8988T (cell line): Measurements from ENCODE around the gene MICU1.
"Not testable (repeated sequence)": the region's sequence is repeated elsewhere in the genome, so short reads cannot be mapped to it uniquely, and the experiment has no call there.

Experiments
- DNase-seq: peaks from one replicate; pipeline ENCODE4 v3.0.0; 2011

Gene MICU1

DNA sequence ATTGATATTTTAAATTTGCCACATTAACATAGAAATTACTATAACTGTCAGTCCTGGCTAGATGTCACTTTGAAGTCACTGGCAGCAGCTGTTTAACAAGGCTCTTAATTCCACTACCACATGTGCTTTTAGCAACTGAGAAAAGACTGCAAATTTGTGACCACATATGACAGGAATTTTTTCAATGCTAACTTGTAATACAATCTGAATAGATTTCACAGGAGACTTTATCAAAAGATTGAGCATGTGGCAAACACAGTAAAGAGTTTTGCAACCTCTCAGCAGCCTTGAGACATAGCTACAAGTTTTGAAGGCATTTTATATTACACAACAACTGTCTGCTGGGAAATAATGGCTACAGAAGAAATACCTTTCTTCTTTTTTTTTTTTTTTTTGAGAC lies 73.0 kb downstream of the MICU1 start:
- DNase-seq, result no peak

DNA sequence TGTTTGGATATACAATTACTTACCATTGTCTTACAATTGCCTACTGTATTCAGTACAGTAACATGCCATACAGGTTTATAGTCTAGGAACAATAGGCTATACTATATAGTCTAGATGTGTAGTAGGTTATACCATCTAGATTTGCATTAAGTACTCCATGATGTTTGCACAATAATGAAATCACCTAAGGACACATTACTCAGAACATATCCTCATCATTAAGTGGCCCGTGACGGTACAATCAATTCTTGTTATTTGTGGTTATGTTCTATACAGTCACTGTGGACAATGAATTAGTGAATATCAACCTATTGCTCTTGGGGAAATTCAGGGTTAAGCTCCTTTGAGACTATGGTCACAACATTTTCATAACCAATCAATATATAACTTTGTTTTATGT lies 75.6 kb downstream of the MICU1 start:
- no peak for DNase-seq

DNA sequence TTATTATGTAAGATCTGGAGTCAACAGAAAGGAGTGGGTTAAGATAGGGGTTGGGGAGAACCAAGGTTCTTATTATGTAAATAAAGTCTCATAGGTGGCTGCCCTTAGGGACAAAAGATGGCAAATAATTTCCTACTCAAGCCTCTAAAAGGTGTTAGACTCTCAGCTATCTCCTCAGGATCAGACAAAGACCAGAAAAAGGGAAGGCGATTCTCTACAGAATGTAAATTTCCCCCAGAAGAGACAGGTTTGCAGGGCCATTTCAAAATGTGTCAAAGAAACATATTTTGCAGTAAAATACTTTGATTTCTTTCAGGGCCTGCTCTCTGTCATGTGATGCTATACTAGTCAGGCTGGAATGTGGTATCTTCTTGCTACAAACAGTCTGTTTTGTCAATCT lies 80.3 kb downstream of the MICU1 start:
- no peak for DNase-seq

DNA sequence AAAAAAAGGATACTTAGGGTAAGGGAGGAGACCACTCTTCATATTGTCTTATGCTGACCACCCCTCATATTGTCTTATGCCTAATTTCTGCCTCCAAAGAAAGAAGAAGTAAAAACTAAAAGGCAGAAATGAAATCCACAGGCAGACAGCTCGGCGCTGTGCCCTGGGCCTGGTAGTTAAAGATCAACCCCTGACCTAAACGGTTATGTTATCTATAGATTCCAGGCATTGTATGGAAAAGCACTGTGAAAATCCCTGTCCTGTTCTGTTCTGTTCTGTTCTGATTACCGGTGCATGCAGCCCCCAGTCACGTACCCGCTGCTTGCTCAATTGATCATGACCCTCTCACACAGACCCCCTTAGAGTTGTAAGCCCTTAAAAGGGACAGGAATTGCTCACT lies 82.0 kb downstream of the MICU1 start:
- not testable (repeated sequence) for DNase-seq

DNA sequence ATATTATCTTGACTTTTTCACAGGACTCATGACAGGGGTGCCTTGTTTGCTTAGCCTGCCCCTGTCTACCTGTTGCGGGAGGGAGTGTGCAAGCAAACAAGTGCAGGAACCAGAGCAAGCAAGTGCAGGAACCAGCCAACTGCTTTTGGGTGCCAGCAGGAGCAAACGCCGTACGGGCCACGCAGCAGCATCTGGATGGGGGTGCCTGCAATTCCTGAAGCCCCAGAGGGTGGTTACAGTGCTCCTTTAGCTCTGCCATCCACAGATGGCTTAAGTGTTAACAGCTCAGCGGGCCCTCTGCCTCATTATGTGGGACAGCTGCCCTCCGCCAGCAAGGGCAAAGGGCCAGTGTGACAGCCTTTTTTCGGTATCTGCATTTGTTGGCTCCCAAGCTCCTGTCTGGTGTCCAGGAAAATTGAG lies 83.5 kb downstream of the MICU1 start:
- DNase-seq, result no peak

DNA sequence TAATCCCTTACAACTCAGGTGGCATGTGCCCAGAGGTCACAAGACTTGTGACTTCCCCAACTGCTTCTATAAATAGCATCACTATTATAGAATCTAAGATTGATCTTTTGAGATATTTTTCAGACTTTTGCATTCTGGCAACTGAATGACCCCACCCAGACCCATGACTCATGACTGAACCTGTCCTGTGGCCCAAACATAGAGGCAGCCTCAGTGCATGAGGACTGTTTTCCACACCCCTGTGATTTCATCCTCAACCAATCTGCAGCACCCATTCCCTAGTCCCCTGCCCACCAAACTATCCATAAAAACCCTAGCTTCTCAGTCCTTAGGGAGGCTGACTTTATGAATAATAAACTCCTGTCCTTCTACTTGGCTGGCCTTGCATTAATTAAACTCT lies 84.5 kb downstream of the MICU1 start:
- no peak for DNase-seq

DNA sequence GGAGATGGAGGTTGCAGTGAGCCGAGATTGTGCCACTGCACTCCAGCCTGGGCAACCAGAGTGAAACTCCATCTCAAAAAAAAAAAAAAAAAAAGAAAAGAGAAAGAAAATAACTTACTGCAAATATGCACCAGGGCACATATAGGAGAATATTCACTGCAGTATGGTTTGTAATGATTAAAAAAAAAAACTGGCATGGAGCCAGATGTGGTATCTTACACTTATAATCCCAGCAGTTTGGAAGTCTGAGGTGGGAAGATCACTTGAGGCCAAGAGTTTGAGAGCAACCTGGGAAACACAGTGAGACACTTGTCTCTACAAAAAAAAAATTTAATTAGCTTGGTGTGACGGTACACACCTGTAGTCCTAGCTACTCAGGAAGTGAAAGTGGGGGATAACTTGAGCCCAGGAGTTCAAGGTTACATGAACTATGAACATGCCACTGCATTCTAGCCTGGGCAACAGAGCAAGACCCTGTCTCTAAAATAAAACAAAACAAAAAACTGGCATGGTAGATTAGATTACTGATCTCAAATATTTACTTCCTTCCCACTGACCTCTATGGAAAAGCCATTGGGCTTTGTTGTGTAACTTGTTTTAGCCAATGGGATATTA lies 85.6 kb downstream of the MICU1 start:
- DNase-seq, result no peak

DNA sequence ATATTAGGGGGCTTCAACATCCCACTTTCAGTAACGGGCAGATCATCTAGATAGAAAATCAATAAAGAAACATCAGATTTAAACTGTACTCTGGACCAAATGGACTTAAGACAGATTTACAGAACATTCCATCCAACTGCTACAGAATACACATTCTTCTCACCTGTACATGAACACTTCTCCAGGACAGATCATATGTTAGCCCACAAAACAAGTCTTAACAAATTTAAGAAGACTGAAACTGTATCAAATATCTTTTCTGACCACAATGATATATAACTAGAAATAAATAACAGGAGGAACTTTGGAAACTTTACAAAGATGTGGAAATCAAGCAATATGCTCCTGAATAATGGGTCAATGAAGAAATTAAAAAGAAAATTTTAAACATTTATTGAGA lies 86.7 kb downstream of the MICU1 start:
- no peak for DNase-seq

DNA sequence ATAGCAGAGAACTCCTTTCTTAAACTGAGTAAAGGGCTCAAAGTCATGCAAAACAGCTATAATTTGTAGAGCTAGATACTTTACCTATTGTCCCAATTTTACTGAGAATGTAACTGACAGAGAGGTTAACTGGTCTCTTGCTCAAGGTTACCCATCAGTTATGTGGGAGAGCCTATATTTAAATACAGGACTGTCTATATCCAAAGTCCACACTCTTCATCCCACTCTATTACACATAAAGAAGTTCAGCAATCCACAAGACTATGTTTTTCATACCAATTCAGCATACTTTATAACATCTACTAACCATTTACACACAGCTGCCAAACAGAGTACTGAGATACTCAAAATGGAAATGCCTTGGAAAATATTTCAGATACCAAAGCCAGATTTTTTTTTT lies 100.2 kb downstream of the MICU1 start:
- no peak for DNase-seq

DNA sequence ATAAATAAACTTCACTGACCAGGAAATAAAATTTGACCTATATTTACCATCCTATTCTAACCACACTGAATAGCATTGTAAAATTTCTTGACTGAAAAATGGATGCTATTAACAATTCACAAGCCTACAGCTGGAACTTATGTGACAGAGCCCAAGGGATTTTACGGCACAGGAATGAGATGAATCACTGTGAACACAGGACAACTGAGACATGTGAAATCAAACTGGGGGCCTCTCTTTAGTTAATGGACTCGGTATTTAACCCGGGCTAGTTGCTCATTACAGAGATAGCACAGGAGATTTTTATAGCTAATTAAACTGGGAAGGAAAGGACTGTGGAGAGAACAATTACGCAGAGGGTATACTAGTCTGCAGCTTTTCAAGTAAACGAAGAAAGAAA lies 100.6 kb downstream of the MICU1 start:
- no peak for DNase-seq

DNA sequence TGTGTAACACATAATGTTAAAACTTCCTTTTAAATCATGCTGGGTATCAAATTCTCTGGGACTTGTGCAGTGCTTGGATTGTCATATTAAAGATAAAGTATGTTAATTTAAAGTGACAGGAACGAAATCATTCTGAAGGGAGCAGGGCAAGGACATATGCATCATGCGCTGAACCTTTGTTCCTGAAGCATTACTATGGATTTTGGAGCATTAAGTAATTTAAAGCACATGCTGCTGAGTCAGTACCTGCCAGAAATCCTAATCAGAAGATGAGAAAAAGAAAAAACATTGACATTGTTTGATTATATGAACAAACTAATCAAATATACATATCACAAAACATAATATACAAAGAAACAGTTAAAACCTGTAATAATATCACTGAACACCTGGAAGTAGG lies 101.4 kb downstream of the MICU1 start:
- DNase-seq, result no peak

DNA sequence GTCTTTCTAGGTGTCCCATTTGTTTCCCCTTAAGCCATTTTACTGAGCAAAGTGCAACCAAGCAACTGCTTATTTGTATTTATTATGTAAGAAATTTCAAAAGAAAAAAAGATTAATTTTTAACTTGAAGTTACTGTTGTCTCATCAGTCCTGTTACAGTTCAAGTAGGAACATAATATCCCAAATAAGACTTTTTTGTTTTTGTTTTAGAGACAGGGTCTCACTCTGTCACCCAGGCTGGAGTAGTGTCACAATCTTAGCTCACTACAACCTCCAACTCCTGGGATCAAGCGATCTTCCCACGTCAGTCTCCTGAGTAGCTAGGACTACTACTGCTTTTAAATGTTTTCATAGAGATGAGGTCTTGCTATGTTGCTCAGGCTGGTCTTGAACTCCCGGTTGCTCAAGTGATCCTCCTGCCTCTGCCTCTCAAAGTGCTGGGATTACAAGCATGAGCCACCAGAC lies 101.9 kb downstream of the MICU1 start:
- no peak for DNase-seq

DNA sequence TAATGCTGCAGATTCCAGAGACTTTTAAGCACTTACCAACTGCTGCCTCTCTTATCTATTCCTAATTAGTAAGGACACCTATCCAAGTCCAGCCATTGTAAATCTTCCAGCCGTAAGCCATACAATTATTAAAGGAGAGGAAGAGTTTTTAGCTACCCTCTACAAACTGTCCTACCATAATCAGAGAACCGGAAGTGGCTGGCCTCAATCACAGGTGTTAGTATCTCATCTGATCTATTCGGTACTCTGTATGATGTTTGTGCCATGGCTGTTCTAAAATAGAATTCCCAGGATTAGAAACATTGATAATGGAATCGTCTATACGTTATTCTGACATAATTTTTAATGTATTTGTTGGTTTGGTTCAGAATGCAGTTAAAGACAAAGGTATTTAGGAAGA lies 102.8 kb downstream of the MICU1 start:
- no peak for DNase-seq

DNA sequence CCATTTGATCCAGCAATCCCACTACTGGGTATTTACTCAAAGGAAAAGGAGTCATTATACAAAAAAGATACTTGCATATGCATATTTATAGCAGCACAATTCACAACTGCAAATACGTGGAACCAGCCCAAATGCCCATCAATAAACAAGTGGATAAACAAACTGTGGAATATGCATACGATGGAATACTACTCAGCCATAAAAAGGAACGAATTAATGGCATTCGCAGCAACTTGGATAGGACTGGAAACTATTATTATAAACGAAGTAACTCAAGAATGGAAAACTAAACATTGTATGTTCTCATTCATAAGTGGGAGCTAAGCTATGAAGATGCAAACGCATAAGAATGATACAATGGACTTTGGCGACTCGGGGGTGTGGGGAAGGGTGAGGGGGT lies 108.6 kb downstream of the MICU1 start:
- no peak for DNase-seq

DNA sequence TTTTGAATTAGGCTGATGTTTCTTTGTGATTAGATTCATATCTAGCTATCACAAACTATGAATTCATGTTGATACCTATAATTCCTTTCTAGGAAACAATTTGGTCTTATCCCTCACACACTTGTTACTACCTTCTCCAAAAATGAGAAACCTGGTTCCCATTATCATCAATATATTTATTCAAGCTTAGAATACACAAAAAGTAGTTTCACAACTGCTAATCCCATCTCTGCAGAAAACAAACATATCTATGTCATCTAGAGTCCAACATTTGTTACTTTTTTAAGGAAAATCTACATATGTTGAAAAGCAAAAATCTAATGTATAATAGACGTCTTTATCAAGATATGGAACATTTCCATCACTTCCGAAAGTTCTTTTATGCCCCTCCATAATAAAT lies 110.4 kb downstream of the MICU1 start:
- no peak for DNase-seq

DNA sequence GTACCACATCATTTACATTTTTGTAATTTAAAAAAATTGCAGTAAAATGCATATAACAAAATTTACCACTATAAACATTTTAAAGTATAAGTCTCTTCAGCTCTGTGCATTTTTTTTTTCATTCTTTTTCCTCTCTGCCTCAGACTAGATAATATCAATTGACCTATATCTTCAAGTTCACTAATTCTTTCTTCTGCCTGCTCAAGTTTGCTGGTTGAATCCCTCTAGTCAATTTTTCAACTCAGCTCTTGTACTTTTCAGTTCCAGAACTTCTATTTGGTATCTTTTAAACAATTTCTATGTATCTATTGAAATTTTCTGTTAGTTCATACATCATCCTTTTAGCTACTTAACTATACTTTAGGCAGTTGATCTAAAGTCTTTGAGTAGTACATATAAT lies 112.0 kb downstream of the MICU1 start:
- DNase-seq, result no peak

DNA sequence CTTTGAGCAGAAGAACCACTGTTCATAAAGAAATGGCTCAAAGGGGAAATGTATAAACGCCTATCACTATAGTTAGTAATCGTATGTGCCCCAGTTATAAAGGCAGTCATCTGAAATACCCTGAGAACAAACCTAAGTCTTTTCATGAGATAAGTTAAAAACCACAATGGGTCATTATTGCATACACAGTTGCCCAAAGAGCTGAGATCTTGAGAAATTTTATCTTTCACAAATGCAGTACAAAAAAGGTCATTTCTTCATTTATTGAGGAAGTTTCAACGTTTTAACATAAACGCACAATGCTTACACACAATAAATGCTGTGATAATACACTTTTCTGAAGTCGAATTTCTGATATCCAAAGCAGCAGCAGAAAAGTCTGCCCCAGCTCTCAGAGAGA lies 114.4 kb downstream of the MICU1 start:
- DNase-seq, result no peak

DNA sequence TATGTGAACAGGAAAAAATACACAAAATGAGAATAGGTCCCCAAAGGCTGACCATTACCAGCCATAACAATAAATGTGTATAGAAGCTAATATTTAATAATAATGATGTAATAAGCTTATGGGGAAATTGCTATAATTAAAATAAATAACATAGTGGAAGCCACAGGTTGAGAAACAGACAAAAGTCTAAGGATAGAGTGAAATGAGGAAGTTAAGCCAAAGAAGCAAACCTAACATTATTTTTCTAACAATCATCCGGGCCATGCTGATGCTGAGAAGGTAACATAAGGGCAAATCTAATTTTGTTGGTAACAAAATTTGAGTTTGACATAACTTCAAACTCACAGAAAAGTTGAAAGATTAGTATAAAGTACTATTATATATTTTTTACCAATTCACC lies 115.9 kb downstream of the MICU1 start:
- DNase-seq, result no peak

DNA sequence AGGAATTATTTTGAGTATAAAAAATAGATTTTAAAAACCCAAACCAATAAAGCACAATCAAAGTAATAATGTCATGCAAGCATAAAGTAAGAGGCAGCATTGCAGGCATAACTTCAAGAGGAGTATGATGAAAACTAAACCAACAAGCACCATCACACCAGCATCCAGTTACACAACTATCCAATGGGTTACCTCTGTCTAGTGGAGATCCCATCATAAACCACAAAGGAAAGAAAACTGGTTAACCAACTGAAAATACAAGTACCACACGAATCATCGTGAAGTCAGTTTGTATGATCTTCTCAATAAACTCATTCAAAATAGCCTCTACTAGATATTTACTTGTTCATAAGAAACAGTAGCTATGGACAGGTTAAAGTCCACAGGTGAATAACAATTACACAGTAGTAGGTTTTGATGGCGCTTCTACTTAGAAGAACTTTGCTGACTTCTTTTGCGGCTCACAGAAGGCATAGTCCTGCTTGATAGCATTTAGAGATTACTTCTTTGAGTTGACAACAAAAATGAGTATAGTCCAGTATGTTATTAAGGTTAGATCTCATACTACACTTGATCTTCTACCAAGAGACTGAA lies 116.6 kb downstream of the MICU1 start:
- no peak for DNase-seq

DNA sequence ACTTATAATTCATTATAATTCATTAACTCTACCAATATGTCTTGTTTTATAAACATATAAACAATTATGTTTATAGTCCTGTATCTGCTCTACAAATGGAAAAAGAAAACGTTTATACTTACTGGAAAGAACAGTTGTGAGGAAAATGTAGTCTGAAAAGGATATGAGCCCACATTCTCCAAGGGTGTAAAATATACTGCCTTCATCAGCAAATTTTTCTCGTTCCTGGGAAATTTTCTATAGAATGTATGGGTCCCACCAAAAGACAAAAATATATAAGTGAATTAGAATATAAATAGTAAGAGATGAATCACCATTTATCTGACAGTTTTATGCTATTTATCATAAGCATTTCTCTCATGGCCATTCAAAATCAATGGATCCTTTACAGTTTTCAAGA lies 117.8 kb downstream of the MICU1 start:
- DNase-seq, result no peak

DNA sequence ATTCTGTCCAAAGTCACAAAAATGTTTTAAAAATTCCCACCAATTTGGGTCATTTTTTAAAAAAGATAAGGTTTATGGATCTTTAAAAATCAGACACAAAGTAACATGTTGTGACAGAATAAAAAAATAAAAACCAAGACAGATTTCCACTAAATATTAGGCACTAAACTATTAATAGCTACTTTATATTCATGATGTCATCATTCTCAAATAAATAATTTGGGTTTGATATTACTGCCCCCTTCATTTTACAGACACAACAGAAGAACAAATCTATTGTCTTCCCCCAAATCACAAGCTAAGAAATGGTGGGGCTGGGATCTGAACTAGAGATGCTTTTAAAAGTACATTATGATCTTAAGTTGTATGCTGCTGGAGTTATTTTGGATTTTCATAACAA lies 119.4 kb downstream of the MICU1 start:
- DNase-seq, result no peak

DNA sequence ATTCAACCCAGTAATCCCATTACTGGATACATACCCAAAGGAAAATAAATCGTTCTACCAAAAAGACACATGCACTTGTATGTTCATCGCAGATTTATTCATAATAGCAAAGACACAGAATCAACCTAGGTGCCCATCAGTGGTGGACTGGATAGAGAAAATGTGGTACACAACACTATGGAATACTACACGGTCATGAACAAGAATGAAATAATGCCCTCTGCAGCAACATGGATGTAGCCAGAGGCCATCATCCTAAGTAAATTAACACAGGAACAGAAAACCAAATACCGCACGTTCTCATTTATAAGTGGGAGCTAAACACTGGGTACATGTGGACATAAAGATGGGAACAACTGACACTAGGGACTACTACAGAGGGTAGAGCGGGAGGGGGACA lies 120.4 kb downstream of the MICU1 start:
- no peak for DNase-seq

DNA sequence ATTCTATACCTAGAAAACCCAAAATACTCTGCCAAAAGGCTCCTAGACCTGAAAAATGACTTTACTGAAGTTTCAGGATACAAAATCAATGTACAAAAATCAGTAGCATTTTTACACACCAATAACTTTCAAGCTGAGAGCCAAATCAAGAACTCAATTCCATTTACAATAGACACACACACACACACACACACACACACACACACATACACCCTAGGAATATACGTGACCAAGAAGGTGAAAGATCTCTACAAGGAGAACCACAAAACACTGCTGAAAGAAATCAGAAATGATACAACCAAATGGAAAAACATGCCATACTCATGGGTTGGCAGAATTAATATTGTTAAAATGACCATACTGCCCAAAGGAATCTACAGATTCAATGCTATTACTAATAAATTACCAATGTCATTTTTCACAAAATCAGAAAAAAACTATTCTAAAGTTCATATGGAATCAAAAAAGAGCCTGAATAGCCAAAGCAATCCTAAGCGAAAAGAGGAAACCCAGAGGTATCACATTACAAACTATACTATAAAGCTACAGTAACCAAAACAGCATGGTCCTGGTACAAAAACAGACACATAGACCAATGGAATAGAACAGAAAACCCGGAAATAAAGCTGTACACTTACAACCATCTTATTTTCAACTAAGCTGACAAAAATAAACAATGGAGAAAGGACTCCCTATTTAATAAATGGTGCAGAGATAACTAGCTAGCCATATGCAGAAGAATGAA lies 122.0 kb downstream of the MICU1 start:
- DNase-seq, result no peak

DNA sequence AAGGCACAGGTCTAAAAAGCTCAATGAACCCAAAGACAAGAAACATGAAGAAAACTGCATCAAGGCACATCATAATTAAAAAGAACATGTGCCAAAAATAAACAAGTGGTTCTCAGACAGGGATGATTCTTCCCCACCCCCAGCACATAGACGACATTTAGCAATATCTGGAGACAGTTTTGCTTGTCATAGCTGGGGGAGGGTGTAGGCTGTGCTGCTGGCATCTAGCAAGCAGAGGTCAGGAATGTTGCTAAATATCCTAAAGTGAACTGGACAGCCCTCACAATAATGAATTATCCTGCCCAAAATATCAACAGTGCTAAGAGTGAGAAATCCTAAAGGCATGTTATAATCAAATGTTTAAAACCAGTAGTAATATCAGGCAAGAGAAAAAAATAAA lies 122.6 kb downstream of the MICU1 start:
- no peak for DNase-seq

DNA sequence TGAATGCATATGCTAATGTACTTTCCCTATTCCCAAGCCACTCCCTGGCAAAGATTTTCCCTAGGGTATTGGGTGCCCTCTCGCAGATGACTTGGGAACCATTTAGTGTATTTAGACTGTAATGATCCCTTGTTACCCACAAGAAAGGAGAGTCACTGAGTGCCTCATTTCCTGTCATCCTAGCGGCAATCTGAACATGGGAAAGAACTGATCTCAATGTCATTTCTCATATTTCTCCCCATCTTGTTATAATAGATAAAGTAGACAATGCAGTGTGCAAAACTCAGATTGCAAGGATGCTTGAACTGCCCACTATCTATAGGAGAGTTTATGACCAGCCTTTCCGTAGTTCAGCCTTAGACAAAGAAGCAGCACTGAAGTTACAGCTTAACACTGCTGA lies 123.3 kb downstream of the MICU1 start:
- DNase-seq, result no peak
